Ishikawa (cell line): ENCODE results near the gene PEAK1.

Source experiments
- EGR1 ChIP-seq: IDR thresholded peaks from 2 replicates; pipeline ENCODE4 v1.6.1; 2012
- NFIC ChIP-seq: IDR thresholded peaks from 2 replicates; pipeline ENCODE4 v1.6.1; 2012

- no peak for TF ChIP-seq NFIC
- TF ChIP-seq EGR1 = no peak
These were observed 2.3 kb downstream of the PEAK1 start for GRCh38 chr15:77417602-77418001.
